HG02981 (cell line): ENCODE measurements around the gene TARBP1.

Experiments used
- ATAC-seq: cut with Tn5 transposase; IDR thresholded peaks from one replicate; pipeline ENCODE4 v1.9.1; 2021; ENCODE audit warnings: mild to moderate bottlenecking, moderate library complexity; ENCODE audit not compliant: unreplicated experiment

The TARBP1 gene

DNA sequence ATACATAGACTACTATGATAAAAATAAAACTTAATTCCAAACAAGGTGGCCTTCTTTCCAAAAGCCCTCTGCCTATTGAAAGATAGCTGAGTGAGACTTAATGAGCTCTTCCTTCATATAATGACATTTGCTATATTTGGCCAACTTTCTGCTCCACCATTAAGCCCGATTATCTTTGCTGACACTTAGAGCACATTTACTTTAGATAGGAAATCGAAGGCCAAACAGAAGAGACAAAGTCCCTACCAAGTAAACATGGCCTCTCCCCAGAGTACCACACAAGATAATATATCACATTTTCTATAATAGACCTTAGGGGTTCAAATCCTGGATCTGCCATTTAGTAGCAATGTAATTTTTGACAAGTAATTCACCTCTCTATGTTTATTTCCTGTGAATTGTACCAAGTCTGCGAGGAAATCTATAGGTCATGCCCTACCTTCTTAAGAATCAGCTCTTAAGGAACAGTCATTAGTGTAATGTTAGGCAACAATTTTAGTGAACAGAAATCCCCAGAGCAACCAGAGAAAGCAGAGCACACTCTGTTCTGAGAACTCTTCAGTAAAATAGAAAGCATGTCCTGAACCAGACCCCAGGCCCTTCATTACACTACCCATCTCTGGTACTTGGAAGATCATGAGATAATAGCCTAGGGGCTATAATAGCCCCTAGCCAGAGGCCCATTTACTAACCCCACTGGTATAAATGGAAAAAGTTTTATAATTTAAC, 123.0 kb downstream of the TARBP1 start:
- no peak for ATAC-seq

DNA sequence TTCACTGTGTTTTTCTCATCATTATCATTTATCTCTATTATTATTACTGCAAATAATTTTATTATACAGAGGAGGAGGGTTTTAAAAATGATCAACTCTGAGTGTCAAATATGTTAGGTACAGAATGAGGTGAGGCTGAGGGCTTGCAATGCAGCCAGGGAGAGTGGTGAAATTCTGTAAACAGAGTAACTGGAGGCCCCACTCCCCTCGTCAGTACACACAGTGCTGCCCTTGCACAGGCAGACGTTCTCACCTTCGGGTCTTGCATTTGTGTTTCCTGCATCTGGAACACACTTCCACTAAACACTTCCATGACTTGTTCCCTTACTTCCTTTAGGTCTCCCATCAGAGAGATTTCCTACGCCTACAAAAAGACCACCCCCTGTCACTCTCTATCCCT, 130.0 kb downstream of the TARBP1 start:
- ATAC-seq = no peak

DNA sequence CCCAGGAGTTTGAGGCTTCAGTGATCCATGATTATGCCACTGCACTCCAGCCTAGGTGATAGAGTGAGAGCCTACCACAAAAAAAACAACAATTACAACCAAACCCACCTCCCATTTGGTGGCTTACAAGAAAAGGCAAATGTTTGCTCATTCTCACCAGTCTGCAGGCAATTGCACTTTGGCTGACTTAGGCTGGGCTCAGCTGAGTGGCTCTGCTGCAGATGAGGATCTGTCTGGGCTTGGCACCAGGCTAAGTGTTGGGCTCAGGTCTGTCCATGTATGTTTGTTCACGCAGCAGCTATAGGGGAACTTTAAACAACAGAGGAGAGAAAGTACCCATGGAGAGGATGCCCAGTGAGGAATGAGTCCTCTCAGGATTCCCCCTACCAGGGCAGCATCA, 133.7 kb downstream of the TARBP1 start:
- no peak for ATAC-seq

DNA sequence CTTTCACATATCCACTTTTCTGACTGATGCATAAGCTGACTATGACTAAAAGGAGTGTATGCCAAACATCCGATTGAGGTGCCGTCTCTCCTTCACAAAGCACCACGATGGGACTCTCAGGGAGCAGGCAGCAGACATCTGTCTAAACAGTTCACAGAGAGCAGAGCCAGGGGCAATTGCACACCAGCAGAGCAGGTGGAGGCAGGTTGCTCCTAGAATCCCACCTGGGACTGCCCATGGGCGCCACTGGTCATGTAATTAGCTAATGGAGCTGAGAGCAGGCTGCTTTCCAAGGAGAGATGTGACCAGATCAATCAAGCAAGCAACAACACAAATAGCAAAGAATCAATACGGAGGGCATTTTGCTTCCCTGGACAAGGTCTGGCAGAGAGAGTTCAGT, 136.2 kb downstream of the TARBP1 start:
- ATAC-seq = no peak
